Measurements from ENCODE around the gene ABI3BP.

Gene ABI3BP

GRCh38 chr3:100936931-100937330 lies 56.3 kb downstream of the ABI3BP start:
- no peak overlapping the region for H3K4me3 ChIP-seq (ENCODE audit: low read depth, low read length)
- DNase-seq (ENCODE audit: low read depth), result no peak
- TF ChIP-seq MAX (IDR thresholded peaks at IDR 0.05; ENCODE audit: low read depth, low read length) (no peak), MYC (IDR thresholded peaks at IDR 0.05; ENCODE audit: low read depth, low read length) (no peak), CTCF (IDR thresholded peaks at IDR 0.05; ENCODE audit: low read depth, low read length) (no peak), POLR2A (IDR thresholded peaks at IDR 0.05; ENCODE audit: extremely low read depth, insufficient read length) (no peak)

- DNase-seq (ENCODE audit: low read depth), result no peak
- no peak for TF ChIP-seq MYC (IDR thresholded peaks at IDR 0.05; ENCODE audit: low read depth, low read length)
- no peak for TF ChIP-seq CTCF (IDR thresholded peaks at IDR 0.05; ENCODE audit: low read depth, low read length)
- no peak for TF ChIP-seq MAX (IDR thresholded peaks at IDR 0.05; ENCODE audit: low read depth, low read length)
- TF ChIP-seq POLR2A (IDR thresholded peaks at IDR 0.05; ENCODE audit: extremely low read depth, insufficient read length), result no peak
- H3K4me3 ChIP-seq (ENCODE audit: low read depth, low read length), result no peak overlapping the region
These were observed 60.7 kb downstream of the ABI3BP start for GRCh38 chr3:100932491-100932890.

- no peak for TF ChIP-seq POLR2A (IDR thresholded peaks at IDR 0.05; ENCODE audit: extremely low read depth, insufficient read length)
- no peak for TF ChIP-seq CTCF (IDR thresholded peaks at IDR 0.05; ENCODE audit: low read depth, low read length)
- TF ChIP-seq MYC (IDR thresholded peaks at IDR 0.05; ENCODE audit: low read depth, low read length), result no peak
- no peak for TF ChIP-seq MAX (IDR thresholded peaks at IDR 0.05; ENCODE audit: low read depth, low read length)
- no peak overlapping the region for H3K4me3 ChIP-seq (ENCODE audit: low read depth, low read length)
- DNase-seq (ENCODE audit: low read depth), result no peak
These were observed 64.4 kb downstream of the ABI3BP start for GRCh38 chr3:100928638-100929428.

GRCh38 chr3:100927775-100928174 lies 65.4 kb downstream of the ABI3BP start:
- DNase-seq (ENCODE audit: low read depth), result no peak
- H3K4me3 ChIP-seq (ENCODE audit: low read depth, low read length), result no peak overlapping the region
- TF ChIP-seq CTCF (IDR thresholded peaks at IDR 0.05; ENCODE audit: low read depth, low read length) (no peak), MAX (IDR thresholded peaks at IDR 0.05; ENCODE audit: low read depth, low read length) (no peak), POLR2A (IDR thresholded peaks at IDR 0.05; ENCODE audit: extremely low read depth, insufficient read length) (no peak), MYC (IDR thresholded peaks at IDR 0.05; ENCODE audit: low read depth, low read length) (no peak)

- TF ChIP-seq MAX (IDR thresholded peaks at IDR 0.05; ENCODE audit: low read depth, low read length), result no peak
- TF ChIP-seq MYC (IDR thresholded peaks at IDR 0.05; ENCODE audit: low read depth, low read length), result no peak
- no peak for TF ChIP-seq POLR2A (IDR thresholded peaks at IDR 0.05; ENCODE audit: extremely low read depth, insufficient read length)
- TF ChIP-seq CTCF (IDR thresholded peaks at IDR 0.05; ENCODE audit: low read depth, low read length), result no peak
- DNase-seq (ENCODE audit: low read depth), result no peak
- H3K4me3 ChIP-seq (ENCODE audit: low read depth, low read length), result no peak overlapping the region
These were observed 77.3 kb downstream of the ABI3BP start for GRCh38 chr3:100915706-100916495.

Measured in NB4 (cell line).